A549 (cell line): Measurements from ENCODE around the gene ZNF654.

Source experiments
- CHD2 ChIP-seq: fragments of 150-350 bp; IDR thresholded peaks from 2 replicates; pipeline ENCODE4 v1.6.1; 2014; ENCODE audit warnings: low read length; ENCODE audit not compliant: partially characterized antibody
- EP300 ChIP-seq, 2 experiments: fragments of >200 bp; sonication (Bioruptor Twin); formaldehyde crosslinking; IDR thresholded peaks; 2 replicates in 1 of 2; 3 replicates in 1 of 2; pipeline ENCODE4 v1.6.1; 2016 to 2017
- ESRRA ChIP-seq: fragments of 150-350 bp; IDR thresholded peaks from 2 replicates; pipeline ENCODE4 v1.6.1; 2014; ENCODE audit warnings: mild to moderate bottlenecking, low read length, borderline replicate concordance
- HDAC2 ChIP-seq: fragments of 200-600 bp; sonication (generic); IDR thresholded peaks from 2 replicates; pipeline ENCODE4 v1.6.1; 2016
- HOXB5 ChIP-seq: fragments of 250-450 bp; sonication (Bioruptor Pico); IDR thresholded peaks from 2 replicates; pipeline ENCODE4 v1.5.0; 2020; ENCODE audit warnings: mild to moderate bottlenecking, moderate library complexity
- MAX ChIP-seq: IDR thresholded peaks from 2 replicates; pipeline ENCODE4 v1.6.1; 2012
- MAZ ChIP-seq: fragments of 150-350 bp; IDR thresholded peaks from 2 replicates; pipeline ENCODE4 v1.6.1; 2014; ENCODE audit warnings: antibody characterized with exemption, low read depth, low read length, borderline replicate concordance
- POLR2A ChIP-seq: IDR thresholded peaks from 2 replicates; pipeline ENCODE4 v1.6.1; 2012; ENCODE audit warnings: mild to moderate bottlenecking, low read length
- SMC3 ChIP-seq: fragments of >200 bp; sonication (Bioruptor Twin); formaldehyde crosslinking; IDR thresholded peaks from 3 replicates; pipeline ENCODE4 v1.6.1; 2018; ENCODE audit warnings: inconsistent platforms
- SREBF2 ChIP-seq: fragments of 450-650 bp; IDR thresholded peaks from 2 replicates; pipeline ENCODE4 v1.6.1; 2014; ENCODE audit warnings: mild to moderate bottlenecking, moderate library complexity
- TP53 ChIP-seq: fragments of 250-450 bp; sonication (Bioruptor Pico); IDR thresholded peaks from 2 replicates; pipeline ENCODE4 v1.5.0; 2021; ENCODE audit warnings: mild to moderate bottlenecking, moderate library complexity
- TF ChIP-seq, protein P1 (sequence below): fragments of >200 bp; sonication (Bioruptor Twin); formaldehyde crosslinking; IDR thresholded peaks from 3 replicates; pipeline ENCODE4 v1.5.1; 2016

DNA sequence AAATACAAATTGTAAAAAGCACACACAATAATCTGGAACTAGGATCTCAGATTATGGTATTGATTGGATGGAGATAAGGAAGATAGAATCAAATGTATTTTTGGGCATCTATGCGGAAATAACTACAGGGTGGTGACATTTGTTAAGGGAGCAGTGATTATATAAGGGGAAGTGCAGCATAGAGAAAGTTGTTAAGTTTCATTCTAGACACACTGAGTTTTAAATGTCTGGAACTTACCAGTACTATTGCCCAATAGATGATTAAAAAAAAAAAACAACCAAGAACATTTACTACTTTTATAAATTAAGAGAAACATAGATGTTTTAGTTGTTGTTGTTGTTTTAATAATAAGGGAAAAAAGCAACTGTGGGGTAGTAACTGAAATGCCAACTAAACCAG, 58.6 kb downstream of the ZNF654 start:
- no peak for TF ChIP-seq MAZ
- TF ChIP-seq, protein P1, sequence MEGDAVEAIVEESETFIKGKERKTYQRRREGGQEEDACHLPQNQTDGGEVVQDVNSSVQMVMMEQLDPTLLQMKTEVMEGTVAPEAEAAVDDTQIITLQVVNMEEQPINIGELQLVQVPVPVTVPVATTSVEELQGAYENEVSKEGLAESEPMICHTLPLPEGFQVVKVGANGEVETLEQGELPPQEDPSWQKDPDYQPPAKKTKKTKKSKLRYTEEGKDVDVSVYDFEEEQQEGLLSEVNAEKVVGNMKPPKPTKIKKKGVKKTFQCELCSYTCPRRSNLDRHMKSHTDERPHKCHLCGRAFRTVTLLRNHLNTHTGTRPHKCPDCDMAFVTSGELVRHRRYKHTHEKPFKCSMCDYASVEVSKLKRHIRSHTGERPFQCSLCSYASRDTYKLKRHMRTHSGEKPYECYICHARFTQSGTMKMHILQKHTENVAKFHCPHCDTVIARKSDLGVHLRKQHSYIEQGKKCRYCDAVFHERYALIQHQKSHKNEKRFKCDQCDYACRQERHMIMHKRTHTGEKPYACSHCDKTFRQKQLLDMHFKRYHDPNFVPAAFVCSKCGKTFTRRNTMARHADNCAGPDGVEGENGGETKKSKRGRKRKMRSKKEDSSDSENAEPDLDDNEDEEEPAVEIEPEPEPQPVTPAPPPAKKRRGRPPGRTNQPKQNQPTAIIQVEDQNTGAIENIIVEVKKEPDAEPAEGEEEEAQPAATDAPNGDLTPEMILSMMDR = no peak
- no peak for TF ChIP-seq SREBF2
- TF ChIP-seq POLR2A = no peak
- no peak for TF ChIP-seq TP53 (CRISPR knock-in tag)
- TF ChIP-seq EP300 (IDR thresholded peaks at IDR 0.05) = no peak
- no peak for TF ChIP-seq HOXB5 (CRISPR knock-in tag)
- no peak for TF ChIP-seq ESRRA
- TF ChIP-seq MAX = no peak
- no peak for TF ChIP-seq SMC3
- no peak for TF ChIP-seq HDAC2
- TF ChIP-seq CHD2 = no peak
